K562 (cell line): ENCODE results near the gene RNF152.

Experiments used
- CBFA2T3 ChIP-seq: fragments of 450-650 bp; IDR thresholded peaks from 2 replicates; pipeline ENCODE4 v1.6.1; 2017
- CC2D1A ChIP-seq: fragments of 450-650 bp; IDR thresholded peaks from 2 replicates; pipeline ENCODE4 v1.6.1; 2017; ENCODE audit warnings: mild to moderate bottlenecking
- CEBPB ChIP-seq: fragments of 450-650 bp; IDR thresholded peaks from 2 replicates; pipeline ENCODE4 v1.6.1; 2016; ENCODE audit warnings: missing genetic modification characterization, missing compliant biosample characterization
- CTBP1 ChIP-seq: fragments of 450-650 bp; IDR thresholded peaks from 2 replicates; pipeline ENCODE4 v1.6.1; 2016; ENCODE audit warnings: borderline replicate concordance
- CTCF ChIP-seq, 3 experiments: IDR thresholded peaks in 2 of 3; conservative IDR thresholded peaks in 1 of 3; 2 replicates each; pipeline ENCODE4 v1.5.1; 2011 to 2012; ENCODE audit warnings: low read length in 3 of 3, mild to moderate bottlenecking in 3 of 3, control low read depth in 2 of 3, improper control_type of control experiment in 1 of 3, inconsistent platforms in 1 of 3, low read depth in 1 of 3, mixed read lengths in 1 of 3, moderate library complexity in 1 of 3; ENCODE audit not compliant: insufficient read depth in 2 of 3
- NKRF ChIP-seq: fragments of 450-650 bp; IDR thresholded peaks from 2 replicates; pipeline ENCODE4 v1.6.1; 2016; ENCODE audit warnings: borderline replicate concordance
- POLR2A ChIP-seq: fragments of 450-650 bp; conservative IDR thresholded peaks from 2 replicates; pipeline ENCODE4 v1.6.1; 2016
- RAD21 ChIP-seq, 2 experiments: fragments of 250-450 bp in 1 of 2; fragments of 450-650 bp in 1 of 2; sonication (Bioruptor Pico) in 1 of 2; formaldehyde crosslinking in 1 of 2; IDR thresholded peaks in 1 of 2; conservative IDR thresholded peaks in 1 of 2; 2 replicates each; pipeline versions ENCODE4 v1.4.0 to v1.8.0; 2020 to 2022; ENCODE audit warnings: mild to moderate bottlenecking in 2 of 2, moderate library complexity in 1 of 2
- RNF2 ChIP-seq: sonication (generic); IDR thresholded peaks from 2 replicates; pipeline ENCODE4 v1.6.1; 2016
- RUNX1 ChIP-seq: sonication (generic); IDR thresholded peaks from 2 replicates; pipeline ENCODE4 v1.6.1; 2016; ENCODE audit warnings: antibody characterized with exemption, low read depth
- TEAD2 ChIP-seq: fragments of 450-650 bp; IDR thresholded peaks from 2 replicates; pipeline ENCODE4 v1.6.1; 2016; ENCODE audit warnings: missing genetic modification characterization, control low read depth, missing compliant biosample characterization
- TFE3 ChIP-seq: fragments of 450-650 bp; formaldehyde crosslinking; IDR thresholded peaks from 2 replicates; pipeline ENCODE4 v1.4.0; 2020; ENCODE audit warnings: mild to moderate bottlenecking, mixed read lengths

- TF ChIP-seq POLR2A = no peak
- TF ChIP-seq TEAD2 (tag) = no peak
- no peak for TF ChIP-seq NKRF
- no peak for TF ChIP-seq RNF2
- no peak for TF ChIP-seq CTBP1
- TF ChIP-seq CTCF (IDR thresholded peaks at IDR 0.05 in 2 of 3, conservative IDR thresholded peaks at IDR 0.05 in 1 of 3; ENCODE audit: insufficient read depth in 2 of 3, low read depth in 1 of 3, low read length in 3 of 3) = no peak
- TF ChIP-seq RUNX1 = no peak
- no peak for TF ChIP-seq CBFA2T3
- no peak for TF ChIP-seq CEBPB (tag)
- no peak for TF ChIP-seq TFE3 (CRISPR knock-in tag)
- TF ChIP-seq CC2D1A = no peak
- TF ChIP-seq RAD21 (CRISPR knock-in tag; conservative IDR thresholded peaks at IDR 0.05 in 1 of 2, IDR thresholded peaks at IDR 0.05 in 1 of 2) = no peak
Observed at GRCh38 chr18:61824733-61825363, 68.0 kb downstream of the RNF152 start.
